HEK293 (cell line): ENCODE data around the gene GGPS1.

ENCODE experiments used
- BCL11A ChIP-seq: fragments of 450-650 bp; formaldehyde crosslinking; IDR thresholded peaks from 2 replicates; pipeline ENCODE4 v1.5.1; 2016; ENCODE audit warnings: low read depth, missing biosample characterization, missing genetic modification characterization
- GLIS1 ChIP-seq: fragments of 450-650 bp; formaldehyde crosslinking; IDR thresholded peaks from 2 replicates; pipeline ENCODE4 v1.5.1; 2016; ENCODE audit warnings: missing biosample characterization, missing genetic modification characterization
- MYNN ChIP-seq: fragments of 450-650 bp; formaldehyde crosslinking; IDR thresholded peaks from 2 replicates; pipeline ENCODE4 v1.5.1; 2016; ENCODE audit warnings: missing biosample characterization, missing genetic modification characterization, borderline replicate concordance
- RBAK ChIP-seq: fragments of 450-650 bp; formaldehyde crosslinking; IDR thresholded peaks from 2 replicates; pipeline ENCODE4 v1.5.1; 2016; ENCODE audit warnings: missing biosample characterization, missing genetic modification characterization
- REPIN1 ChIP-seq: fragments of 450-650 bp; formaldehyde crosslinking; IDR thresholded peaks from 2 replicates; pipeline ENCODE4 v1.5.1; 2017; ENCODE audit warnings: missing biosample characterization, missing genetic modification characterization, low read depth
- WT1 ChIP-seq: fragments of 450-650 bp; formaldehyde crosslinking; IDR thresholded peaks from 2 replicates; pipeline ENCODE4 v1.5.1; 2016; ENCODE audit warnings: missing biosample characterization, missing genetic modification characterization
- ZBTB17 ChIP-seq: fragments of 450-650 bp; formaldehyde crosslinking; IDR thresholded peaks from 2 replicates; pipeline ENCODE4 v1.5.1; 2016; ENCODE audit warnings: missing biosample characterization, missing genetic modification characterization
- ZBTB20 ChIP-seq: fragments of 450-650 bp; formaldehyde crosslinking; IDR thresholded peaks from 2 replicates; pipeline ENCODE4 v1.5.1; 2016; ENCODE audit warnings: missing biosample characterization, missing genetic modification characterization
- ZBTB48 ChIP-seq: fragments of 450-650 bp; formaldehyde crosslinking; IDR thresholded peaks from 2 replicates; pipeline ENCODE4 v1.5.1; 2016; ENCODE audit warnings: missing biosample characterization, missing genetic modification characterization
- ZNF112 ChIP-seq: fragments of 450-650 bp; formaldehyde crosslinking; IDR thresholded peaks from 2 replicates; pipeline ENCODE4 v1.5.0; 2017; ENCODE audit warnings: missing biosample characterization, missing genetic modification characterization
- ZNF121 ChIP-seq: fragments of 450-650 bp; formaldehyde crosslinking; IDR thresholded peaks from 2 replicates; pipeline ENCODE4 v1.5.1; 2016; ENCODE audit warnings: missing biosample characterization, missing genetic modification characterization
- ZNF19 ChIP-seq: fragments of 450-650 bp; formaldehyde crosslinking; IDR thresholded peaks from 2 replicates; pipeline ENCODE4; 2016; ENCODE audit warnings: missing biosample characterization, missing genetic modification characterization, low read depth
- ZNF211 ChIP-seq: fragments of 450-650 bp; formaldehyde crosslinking; IDR thresholded peaks from 2 replicates; pipeline ENCODE4 v1.5.1; 2016; ENCODE audit warnings: low read depth, missing biosample characterization, missing genetic modification characterization
- ZNF221 ChIP-seq: fragments of 450-650 bp; formaldehyde crosslinking; IDR thresholded peaks from 2 replicates; pipeline ENCODE4 v1.5.1; 2017; ENCODE audit warnings: missing biosample characterization, missing genetic modification characterization, borderline replicate concordance
- ZNF274 ChIP-seq, 2 experiments: fragments of 200-500 bp in 1 of 2; fragments of 450-650 bp in 1 of 2; sonication (Bioruptor generic) in 1 of 2; formaldehyde crosslinking in 1 of 2; IDR thresholded peaks; 2 replicates each; pipeline versions ENCODE4 v1.5.1 to v1.6.1; 2014 to 2016; ENCODE audit warnings: borderline replicate concordance in 1 of 2, inconsistent platforms in 1 of 2, low read length in 1 of 2, missing biosample characterization in 1 of 2, missing genetic modification characterization in 1 of 2
- ZNF416 ChIP-seq: fragments of 450-650 bp; formaldehyde crosslinking; IDR thresholded peaks from 2 replicates; pipeline ENCODE4 v1.5.1; 2016; ENCODE audit warnings: missing biosample characterization, missing genetic modification characterization
- ZNF48 ChIP-seq: fragments of 450-650 bp; formaldehyde crosslinking; IDR thresholded peaks from 2 replicates; pipeline ENCODE4 v1.5.1; 2016; ENCODE audit warnings: missing biosample characterization, missing genetic modification characterization
- ZNF560 ChIP-seq: fragments of 450-650 bp; formaldehyde crosslinking; IDR thresholded peaks from 2 replicates; pipeline ENCODE4 v1.5.1; 2017; ENCODE audit warnings: missing biosample characterization, missing genetic modification characterization, borderline replicate concordance
- ZNF596 ChIP-seq: fragments of 450-650 bp; IDR thresholded peaks from 2 replicates; pipeline ENCODE4 v1.5.0; 2018; ENCODE audit warnings: missing biosample characterization, mild to moderate bottlenecking, missing genetic modification characterization, moderate library complexity
- ZNF600 ChIP-seq: fragments of 450-650 bp; formaldehyde crosslinking; IDR thresholded peaks from 2 replicates; pipeline ENCODE4 v1.5.1; 2016; ENCODE audit warnings: missing biosample characterization, missing genetic modification characterization
- ZNF660 ChIP-seq: fragments of 450-650 bp; IDR thresholded peaks from 2 replicates; pipeline ENCODE4 v1.5.1; 2018; ENCODE audit warnings: missing biosample characterization, mild to moderate bottlenecking, missing genetic modification characterization
- TF ChIP-seq, protein P1 (sequence below): IDR thresholded peaks from 2 replicates; pipeline ENCODE4 v1.6.1; 2011; ENCODE audit warnings: mild to moderate bottlenecking, low read depth, low read length, borderline replicate concordance
- TF ChIP-seq, protein P2 (sequence below): fragments of 450-650 bp; formaldehyde crosslinking; IDR thresholded peaks from 2 replicates; pipeline ENCODE4 v1.5.1; 2016; ENCODE audit warnings: missing biosample characterization, missing genetic modification characterization
- TF ChIP-seq, protein P3 (sequence below): fragments of 450-650 bp; formaldehyde crosslinking; IDR thresholded peaks from 2 replicates; pipeline ENCODE4 v1.5.1; 2016; ENCODE audit warnings: missing biosample characterization, missing genetic modification characterization
- TF ChIP-seq, protein P4 (sequence below): fragments of 450-650 bp; formaldehyde crosslinking; IDR thresholded peaks from 2 replicates; pipeline ENCODE4 v1.5.1; 2017; ENCODE audit warnings: missing biosample characterization, missing genetic modification characterization
- TF ChIP-seq, protein P5 (sequence below): fragments of 450-650 bp; formaldehyde crosslinking; IDR thresholded peaks from 2 replicates; pipeline ENCODE4 v1.5.1; 2016; ENCODE audit warnings: missing biosample characterization, missing genetic modification characterization
- TF ChIP-seq, protein P6 (sequence below): fragments of 450-650 bp; formaldehyde crosslinking; IDR thresholded peaks from 2 replicates; pipeline ENCODE4 v1.5.1; 2017; ENCODE audit warnings: missing biosample characterization, mild to moderate bottlenecking, missing genetic modification characterization, moderate library complexity

Gene GGPS1

DNA sequence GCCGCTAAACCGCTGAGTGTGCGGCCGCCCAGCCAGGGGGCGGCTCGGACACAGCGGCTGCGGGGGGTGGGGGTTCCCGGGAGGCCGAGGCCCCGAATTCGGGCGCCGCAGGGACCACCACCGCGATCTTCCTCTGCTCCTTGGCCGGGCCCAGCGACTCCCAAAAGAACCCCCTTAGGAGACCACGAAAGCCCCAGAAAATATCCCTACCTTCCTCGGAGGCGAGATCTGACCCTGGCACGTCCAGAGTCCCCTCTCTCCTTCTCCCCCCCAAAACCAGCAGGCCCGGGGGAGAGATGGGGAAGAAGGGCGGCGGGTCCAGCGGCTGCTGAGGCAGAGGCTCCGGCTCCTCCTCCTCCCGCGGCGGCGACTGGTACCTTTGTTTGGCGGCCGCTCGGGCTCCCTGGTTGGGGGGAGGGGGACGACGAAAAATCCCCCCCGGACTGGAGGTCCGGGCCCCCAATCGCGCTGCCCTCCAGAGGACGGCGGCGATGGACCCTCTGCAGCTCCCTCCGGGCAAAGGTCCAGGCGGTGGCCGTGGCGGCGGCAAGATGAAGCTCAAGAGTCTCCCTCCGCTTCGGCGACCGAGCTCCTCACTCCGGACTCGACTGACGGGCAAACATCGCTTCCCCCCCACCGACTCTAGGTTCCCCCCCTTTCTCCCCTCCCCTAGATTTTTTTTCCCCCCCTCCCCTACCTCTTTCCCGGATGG is 655 bp upstream of the GGPS1 start, which contains the start of gene ARID4B (continued):
- no peak for TF ChIP-seq ZNF19
- peak; percentile 27; the same call in 1 of the 2 replicates for TF ChIP-seq RBAK (tag by site-specific recombination)
- 0 out of 2 replicates have a peak, but pooled peaks have one; percentile 46 for TF ChIP-seq WT1
- 0 out of 2 replicates have a peak, but pooled peaks have one; percentile 72 for TF ChIP-seq REPIN1 (tag by site-specific recombination)
- no peak for TF ChIP-seq ZNF560
- peak; percentile 83 for TF ChIP-seq GLIS1 (tag by site-specific recombination)
- no peak for TF ChIP-seq ZNF48 (tag by site-specific recombination)
- TF ChIP-seq, protein P1, sequence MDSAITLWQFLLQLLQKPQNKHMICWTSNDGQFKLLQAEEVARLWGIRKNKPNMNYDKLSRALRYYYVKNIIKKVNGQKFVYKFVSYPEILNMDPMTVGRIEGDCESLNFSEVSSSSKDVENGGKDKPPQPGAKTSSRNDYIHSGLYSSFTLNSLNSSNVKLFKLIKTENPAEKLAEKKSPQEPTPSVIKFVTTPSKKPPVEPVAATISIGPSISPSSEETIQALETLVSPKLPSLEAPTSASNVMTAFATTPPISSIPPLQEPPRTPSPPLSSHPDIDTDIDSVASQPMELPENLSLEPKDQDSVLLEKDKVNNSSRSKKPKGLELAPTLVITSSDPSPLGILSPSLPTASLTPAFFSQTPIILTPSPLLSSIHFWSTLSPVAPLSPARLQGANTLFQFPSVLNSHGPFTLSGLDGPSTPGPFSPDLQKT, result no peak
- peak; percentile 95 for TF ChIP-seq ZNF600 (tag by site-specific recombination)
- TF ChIP-seq, protein P2, sequence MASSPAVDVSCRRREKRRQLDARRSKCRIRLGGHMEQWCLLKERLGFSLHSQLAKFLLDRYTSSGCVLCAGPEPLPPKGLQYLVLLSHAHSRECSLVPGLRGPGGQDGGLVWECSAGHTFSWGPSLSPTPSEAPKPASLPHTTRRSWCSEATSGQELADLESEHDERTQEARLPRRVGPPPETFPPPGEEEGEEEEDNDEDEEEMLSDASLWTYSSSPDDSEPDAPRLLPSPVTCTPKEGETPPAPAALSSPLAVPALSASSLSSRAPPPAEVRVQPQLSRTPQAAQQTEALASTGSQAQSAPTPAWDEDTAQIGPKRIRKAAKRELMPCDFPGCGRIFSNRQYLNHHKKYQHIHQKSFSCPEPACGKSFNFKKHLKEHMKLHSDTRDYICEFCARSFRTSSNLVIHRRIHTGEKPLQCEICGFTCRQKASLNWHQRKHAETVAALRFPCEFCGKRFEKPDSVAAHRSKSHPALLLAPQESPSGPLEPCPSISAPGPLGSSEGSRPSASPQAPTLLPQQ, result peak; percentile 82
- TF ChIP-seq ZNF112, result no peak
- TF ChIP-seq ZNF660 (tag by site-specific recombination), result peak; percentile 77; the same call in 1 of the 2 replicates
- peak; percentile 51 for TF ChIP-seq ZBTB20 (tag by site-specific recombination)
- no peak for TF ChIP-seq ZNF211 (tag by site-specific recombination)
- TF ChIP-seq, protein P3, sequence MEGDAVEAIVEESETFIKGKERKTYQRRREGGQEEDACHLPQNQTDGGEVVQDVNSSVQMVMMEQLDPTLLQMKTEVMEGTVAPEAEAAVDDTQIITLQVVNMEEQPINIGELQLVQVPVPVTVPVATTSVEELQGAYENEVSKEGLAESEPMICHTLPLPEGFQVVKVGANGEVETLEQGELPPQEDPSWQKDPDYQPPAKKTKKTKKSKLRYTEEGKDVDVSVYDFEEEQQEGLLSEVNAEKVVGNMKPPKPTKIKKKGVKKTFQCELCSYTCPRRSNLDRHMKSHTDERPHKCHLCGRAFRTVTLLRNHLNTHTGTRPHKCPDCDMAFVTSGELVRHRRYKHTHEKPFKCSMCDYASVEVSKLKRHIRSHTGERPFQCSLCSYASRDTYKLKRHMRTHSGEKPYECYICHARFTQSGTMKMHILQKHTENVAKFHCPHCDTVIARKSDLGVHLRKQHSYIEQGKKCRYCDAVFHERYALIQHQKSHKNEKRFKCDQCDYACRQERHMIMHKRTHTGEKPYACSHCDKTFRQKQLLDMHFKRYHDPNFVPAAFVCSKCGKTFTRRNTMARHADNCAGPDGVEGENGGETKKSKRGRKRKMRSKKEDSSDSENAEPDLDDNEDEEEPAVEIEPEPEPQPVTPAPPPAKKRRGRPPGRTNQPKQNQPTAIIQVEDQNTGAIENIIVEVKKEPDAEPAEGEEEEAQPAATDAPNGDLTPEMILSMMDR (tag by site-specific recombination), result peak; percentile 46; the same call in 1 of the 2 replicates
- no peak for TF ChIP-seq ZNF221 (tag by site-specific recombination)
- TF ChIP-seq ZNF596, result peak; percentile 27; the same call in 1 of the 2 replicates
- TF ChIP-seq ZNF416 (tag by site-specific recombination), result no peak
- TF ChIP-seq, protein P4, sequence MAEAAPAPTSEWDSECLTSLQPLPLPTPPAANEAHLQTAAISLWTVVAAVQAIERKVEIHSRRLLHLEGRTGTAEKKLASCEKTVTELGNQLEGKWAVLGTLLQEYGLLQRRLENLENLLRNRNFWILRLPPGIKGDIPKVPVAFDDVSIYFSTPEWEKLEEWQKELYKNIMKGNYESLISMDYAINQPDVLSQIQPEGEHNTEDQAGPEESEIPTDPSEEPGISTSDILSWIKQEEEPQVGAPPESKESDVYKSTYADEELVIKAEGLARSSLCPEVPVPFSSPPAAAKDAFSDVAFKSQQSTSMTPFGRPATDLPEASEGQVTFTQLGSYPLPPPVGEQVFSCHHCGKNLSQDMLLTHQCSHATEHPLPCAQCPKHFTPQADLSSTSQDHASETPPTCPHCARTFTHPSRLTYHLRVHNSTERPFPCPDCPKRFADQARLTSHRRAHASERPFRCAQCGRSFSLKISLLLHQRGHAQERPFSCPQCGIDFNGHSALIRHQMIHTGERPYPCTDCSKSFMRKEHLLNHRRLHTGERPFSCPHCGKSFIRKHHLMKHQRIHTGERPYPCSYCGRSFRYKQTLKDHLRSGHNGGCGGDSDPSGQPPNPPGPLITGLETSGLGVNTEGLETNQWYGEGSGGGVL (tag by site-specific recombination), result peak; percentile 100
- TF ChIP-seq, protein P5, sequence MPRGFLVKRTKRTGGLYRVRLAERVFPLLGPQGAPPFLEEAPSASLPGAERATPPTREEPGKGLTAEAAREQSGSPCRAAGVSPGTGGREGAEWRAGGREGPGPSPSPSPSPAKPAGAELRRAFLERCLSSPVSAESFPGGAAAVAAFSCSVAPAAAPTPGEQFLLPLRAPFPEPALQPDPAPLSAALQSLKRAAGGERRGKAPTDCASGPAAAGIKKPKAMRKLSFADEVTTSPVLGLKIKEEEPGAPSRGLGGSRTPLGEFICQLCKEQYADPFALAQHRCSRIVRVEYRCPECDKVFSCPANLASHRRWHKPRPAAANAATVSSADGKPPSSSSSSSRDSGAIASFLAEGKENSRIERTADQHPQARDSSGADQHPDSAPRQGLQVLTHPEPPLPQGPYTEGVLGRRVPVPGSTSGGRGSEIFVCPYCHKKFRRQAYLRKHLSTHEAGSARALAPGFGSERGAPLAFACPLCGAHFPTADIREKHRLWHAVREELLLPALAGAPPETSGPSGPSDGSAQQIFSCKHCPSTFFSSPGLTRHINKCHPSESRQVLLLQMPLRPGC (tag by site-specific recombination), result no peak
- TF ChIP-seq MYNN (tag by site-specific recombination), result peak; percentile 18; the same call in 1 of the 2 replicates
- TF ChIP-seq ZBTB17, result peak; percentile 66
- TF ChIP-seq ZNF274 (IDR thresholded peaks at IDR 0.05; ENCODE audit: low read length), result no peak
- TF ChIP-seq ZNF274 (tag by site-specific recombination; IDR thresholded peaks at IDR 0.05; ENCODE audit: borderline replicate concordance), result no peak
- no peak for TF ChIP-seq ZNF121 (tag by site-specific recombination)
- peak; percentile 72; the same call in 1 of the 2 replicates for TF ChIP-seq ZBTB48 (tag by site-specific recombination)
- TF ChIP-seq, protein P6, sequence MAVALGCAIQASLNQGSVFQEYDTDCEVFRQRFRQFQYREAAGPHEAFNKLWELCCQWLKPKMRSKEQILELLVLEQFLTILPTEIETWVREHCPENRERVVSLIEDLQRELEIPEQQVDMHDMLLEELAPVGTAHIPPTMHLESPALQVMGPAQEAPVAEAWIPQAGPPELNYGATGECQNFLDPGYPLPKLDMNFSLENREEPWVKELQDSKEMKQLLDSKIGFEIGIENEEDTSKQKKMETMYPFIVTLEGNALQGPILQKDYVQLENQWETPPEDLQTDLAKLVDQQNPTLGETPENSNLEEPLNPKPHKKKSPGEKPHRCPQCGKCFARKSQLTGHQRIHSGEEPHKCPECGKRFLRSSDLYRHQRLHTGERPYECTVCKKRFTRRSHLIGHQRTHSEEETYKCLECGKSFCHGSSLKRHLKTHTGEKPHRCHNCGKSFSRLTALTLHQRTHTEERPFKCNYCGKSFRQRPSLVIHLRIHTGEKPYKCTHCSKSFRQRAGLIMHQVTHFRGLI (tag by site-specific recombination), result peak; percentile 45; the same call in 1 of the 2 replicates
- 0 out of 2 replicates have a peak, but pooled peaks have one; percentile 61 for TF ChIP-seq BCL11A (tag by site-specific recombination)
